Fibroblast of mammary gland (primary cell): ENCODE data around the gene LYPD5.
"Not testable (repeated sequence)": the region's sequence is repeated elsewhere in the genome, so short reads cannot be mapped to it uniquely, and the experiment has no call there.

Experiments
- DNase-seq: peaks from one replicate; pipeline ENCODE4 v3.0.0-alpha.2; 2010; ENCODE audit warnings: low read depth
- H3K4me3 ChIP-seq: 2 replicates; pipeline ENCODE4 v1.5.1; 2011; ENCODE audit warnings: low read depth, mild to moderate bottlenecking, low read length, moderate library complexity; ENCODE audit not compliant: control insufficient read depth
- TF ChIP-seq, protein P1 (sequence below): conservative IDR thresholded peaks from 2 replicates; pipeline ENCODE4 v1.5.1; 2011; ENCODE audit warnings: low read depth, low read length, inconsistent platforms; ENCODE audit not compliant: control insufficient read depth, insufficient read depth

The LYPD5 gene

GRCh38 chr19:43826787-43827754, 24.8 kb upstream of the LYPD5 start, which contains the start of gene ZNF283:
TSS of gene ZNF283 (plus strand) at chr19:43827321. CDS start at chr19:43833505, 6,184 bp downstream.
- peak within 1 kb of the TSS; percentile 77 for H3K4me3 ChIP-seq
- peak; percentile 89 for DNase-seq
- TF ChIP-seq, protein P1, sequence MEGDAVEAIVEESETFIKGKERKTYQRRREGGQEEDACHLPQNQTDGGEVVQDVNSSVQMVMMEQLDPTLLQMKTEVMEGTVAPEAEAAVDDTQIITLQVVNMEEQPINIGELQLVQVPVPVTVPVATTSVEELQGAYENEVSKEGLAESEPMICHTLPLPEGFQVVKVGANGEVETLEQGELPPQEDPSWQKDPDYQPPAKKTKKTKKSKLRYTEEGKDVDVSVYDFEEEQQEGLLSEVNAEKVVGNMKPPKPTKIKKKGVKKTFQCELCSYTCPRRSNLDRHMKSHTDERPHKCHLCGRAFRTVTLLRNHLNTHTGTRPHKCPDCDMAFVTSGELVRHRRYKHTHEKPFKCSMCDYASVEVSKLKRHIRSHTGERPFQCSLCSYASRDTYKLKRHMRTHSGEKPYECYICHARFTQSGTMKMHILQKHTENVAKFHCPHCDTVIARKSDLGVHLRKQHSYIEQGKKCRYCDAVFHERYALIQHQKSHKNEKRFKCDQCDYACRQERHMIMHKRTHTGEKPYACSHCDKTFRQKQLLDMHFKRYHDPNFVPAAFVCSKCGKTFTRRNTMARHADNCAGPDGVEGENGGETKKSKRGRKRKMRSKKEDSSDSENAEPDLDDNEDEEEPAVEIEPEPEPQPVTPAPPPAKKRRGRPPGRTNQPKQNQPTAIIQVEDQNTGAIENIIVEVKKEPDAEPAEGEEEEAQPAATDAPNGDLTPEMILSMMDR = no peak

- not testable (repeated sequence) for H3K4me3 ChIP-seq, DNase-seq
Observed at GRCh38 chr19:43824572-43824971, 22.3 kb upstream of the LYPD5 start.

DNA sequence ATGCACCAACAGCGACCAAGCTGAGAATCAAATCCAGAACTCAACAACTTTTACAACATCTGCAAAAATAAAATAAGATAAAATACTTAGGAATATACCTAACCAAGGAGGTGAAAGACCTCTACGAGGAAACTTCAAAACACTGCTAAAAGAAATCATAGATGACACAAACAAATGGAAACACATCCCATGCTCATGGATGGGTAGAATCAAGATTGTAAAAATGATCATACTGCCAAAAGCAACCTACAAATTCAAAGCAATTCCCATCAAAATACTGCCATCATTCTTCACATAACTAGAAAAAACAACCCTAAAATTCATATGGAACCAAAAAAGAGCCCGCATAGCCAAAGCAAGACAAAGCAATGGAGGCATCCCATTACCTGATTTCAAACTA, 21.6 kb upstream of the LYPD5 start:
- not testable (repeated sequence) for H3K4me3 ChIP-seq, DNase-seq

GRCh38 chr19:43820884-43821215, 18.6 kb upstream of the LYPD5 start:
- peak overlapping the region; percentile 43 for H3K4me3 ChIP-seq
- DNase-seq = no peak
- TF ChIP-seq, protein P1 = no peak

DNA sequence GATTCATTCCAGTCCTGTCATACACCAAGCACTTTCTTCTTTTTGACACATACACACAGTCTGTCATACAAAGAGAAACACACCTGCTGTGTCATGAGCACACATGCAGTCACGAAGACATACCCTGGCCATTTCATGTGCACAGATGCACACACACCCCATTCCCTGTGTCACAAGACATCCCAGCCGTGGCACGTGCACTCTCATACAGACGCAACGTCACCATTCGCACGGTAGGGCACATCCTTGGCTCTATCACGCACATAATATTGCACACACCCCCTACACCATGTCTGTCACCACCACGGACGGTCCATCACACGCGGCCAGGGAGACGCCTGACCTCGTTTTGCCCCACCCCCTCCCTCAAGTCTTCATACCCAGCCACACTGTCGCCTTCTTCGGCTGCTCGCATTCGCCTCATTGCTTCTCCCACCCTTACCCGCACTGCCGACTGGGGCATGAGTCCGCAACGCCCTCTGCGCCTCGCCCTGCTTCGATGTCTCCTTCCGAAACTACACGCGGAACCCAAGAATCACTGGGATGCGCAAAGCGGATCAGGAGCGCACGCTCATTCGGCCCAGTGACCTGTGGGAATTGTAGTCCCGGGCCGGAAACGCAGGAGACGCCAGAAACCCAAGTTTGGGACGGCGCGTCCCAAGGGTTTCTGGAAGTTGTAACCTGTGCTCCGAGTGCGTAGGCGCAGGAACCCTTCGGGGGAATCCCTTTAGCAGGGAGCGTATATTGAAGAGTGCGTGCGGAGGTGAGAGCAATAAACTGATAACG, 18.0 kb upstream of the LYPD5 start:
- peak overlapping the region; percentile 43 for H3K4me3 ChIP-seq
- TF ChIP-seq, protein P1 = no peak
- peak; percentile 55 for DNase-seq

DNA sequence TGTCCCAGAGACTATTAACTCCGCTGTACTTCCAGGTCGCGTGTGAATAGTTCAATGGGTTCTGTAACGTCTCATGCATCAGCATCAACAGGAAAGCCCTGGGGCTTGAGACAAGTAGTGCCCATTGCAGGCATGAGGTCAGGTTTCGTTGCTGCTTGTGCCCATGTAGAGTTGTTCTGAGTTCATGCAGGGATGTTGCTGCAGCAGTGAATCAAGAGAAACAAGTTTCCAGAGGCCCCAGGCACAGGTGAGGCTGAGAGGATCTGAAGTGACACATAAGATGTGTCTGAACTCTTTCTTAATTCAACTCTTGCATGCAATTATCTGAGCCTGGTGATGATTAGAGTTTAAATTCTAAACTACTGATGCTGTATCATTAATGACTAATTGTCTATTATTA, 16.3 kb upstream of the LYPD5 start:
- no peak for DNase-seq

GRCh38 chr19:43817454-43817853, 15.2 kb upstream of the LYPD5 start:
- H3K4me3 ChIP-seq, DNase-seq: not testable (repeated sequence)

More for the DNA sequence above, 16.3 kb upstream of the LYPD5 start:
- TF ChIP-seq, protein P1 = no peak
- H3K4me3 ChIP-seq = no peak overlapping the region

DNA sequence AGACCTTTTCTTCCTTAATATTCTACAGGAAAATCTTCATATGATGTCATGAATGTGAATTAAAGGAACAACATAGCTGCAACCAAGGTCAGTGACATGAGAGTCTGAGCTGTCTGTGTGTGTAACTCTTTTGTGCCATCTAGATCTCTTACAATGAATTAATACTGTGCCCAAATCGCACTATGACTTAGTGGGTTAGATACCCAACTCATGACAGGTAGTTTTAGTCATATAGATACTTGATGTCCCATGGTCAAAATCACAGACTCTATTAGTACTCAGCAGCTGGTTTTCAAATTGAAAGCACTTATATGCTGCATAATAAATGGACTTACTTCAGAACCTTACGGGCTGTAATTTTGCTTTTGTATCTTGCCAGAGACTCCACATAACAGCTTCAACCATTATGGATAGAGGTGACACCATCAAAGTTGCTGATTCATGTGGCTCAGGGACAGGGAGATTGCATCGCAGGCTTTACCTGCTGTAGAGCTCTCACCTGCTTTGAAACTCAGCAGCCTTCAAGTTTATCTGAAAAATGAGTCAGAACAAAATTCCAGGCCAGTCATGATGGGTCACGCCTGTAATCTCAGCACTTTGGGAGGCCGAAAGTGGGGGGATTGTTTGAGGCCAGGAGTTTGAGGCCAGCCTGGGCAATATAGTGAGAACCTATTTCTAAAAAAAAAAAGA, 12.6 kb upstream of the LYPD5 start:
- no peak for DNase-seq
- TF ChIP-seq, protein P1 = no peak
- no peak overlapping the region for H3K4me3 ChIP-seq
